ENCODE results near the gene KREMEN1. TPM values are rescaled to one million over a fixed set of nuclear protein-coding genes. Genes with fewer than 3 reads are reported as not detected.

The KREMEN1 gene
- total and polyA plus RNA-seq, 10 of the 15 experiments (the other 5 are each of a cell fraction or from before 2014, with no cell fraction given), result 0.10 to 2.5 (median 0.20) TPM; not detected in 1

DNA sequence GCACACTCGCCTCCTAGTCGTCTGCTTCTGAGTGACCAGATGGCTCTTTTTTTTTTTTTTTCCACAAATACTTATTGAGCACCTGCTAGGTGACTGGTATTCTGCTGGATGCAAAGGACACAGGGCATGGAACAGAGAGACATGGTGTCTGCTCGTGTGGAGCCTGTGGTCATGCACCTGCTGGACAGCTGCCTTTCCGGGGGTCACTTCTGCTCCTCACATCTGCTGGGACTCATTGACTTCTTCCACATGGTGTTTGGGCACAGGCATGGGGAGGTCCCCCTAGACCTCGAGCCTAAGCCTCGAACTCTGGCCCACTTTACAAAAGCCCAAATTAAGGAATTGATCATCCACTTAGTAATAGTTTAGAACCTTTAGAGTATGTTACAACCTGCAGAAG is 93.3 kb downstream of the KREMEN1 start (continued):
- TF ChIP-seq, protein P1, sequence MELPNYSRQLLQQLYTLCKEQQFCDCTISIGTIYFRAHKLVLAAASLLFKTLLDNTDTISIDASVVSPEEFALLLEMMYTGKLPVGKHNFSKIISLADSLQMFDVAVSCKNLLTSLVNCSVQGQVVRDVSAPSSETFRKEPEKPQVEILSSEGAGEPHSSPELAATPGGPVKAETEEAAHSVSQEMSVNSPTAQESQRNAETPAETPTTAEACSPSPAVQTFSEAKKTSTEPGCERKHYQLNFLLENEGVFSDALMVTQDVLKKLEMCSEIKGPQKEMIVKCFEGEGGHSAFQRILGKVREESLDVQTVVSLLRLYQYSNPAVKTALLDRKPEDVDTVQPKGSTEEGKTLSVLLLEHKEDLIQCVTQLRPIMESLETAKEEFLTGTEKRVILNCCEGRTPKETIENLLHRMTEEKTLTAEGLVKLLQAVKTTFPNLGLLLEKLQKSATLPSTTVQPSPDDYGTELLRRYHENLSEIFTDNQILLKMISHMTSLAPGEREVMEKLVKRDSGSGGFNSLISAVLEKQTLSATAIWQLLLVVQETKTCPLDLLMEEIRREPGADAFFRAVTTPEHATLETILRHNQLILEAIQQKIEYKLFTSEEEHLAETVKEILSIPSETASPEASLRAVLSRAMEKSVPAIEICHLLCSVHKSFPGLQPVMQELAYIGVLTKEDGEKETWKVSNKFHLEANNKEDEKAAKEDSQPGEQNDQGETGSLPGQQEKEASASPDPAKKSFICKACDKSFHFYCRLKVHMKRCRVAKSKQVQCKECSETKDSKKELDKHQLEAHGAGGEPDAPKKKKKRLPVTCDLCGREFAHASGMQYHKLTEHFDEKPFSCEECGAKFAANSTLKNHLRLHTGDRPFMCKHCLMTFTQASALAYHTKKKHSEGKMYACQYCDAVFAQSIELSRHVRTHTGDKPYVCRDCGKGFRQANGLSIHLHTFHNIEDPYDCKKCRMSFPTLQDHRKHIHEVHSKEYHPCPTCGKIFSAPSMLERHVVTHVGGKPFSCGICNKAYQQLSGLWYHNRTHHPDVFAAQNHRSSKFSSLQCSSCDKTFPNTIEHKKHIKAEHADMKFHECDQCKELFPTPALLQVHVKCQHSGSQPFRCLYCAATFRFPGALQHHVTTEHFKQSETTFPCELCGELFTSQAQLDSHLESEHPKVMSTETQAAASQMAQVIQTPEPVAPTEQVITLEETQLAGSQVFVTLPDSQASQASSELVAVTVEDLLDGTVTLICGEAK (IDR thresholded peaks at IDR 0.05; ENCODE audit: borderline replicate concordance), result no peak
- TF ChIP-seq, protein P2, sequence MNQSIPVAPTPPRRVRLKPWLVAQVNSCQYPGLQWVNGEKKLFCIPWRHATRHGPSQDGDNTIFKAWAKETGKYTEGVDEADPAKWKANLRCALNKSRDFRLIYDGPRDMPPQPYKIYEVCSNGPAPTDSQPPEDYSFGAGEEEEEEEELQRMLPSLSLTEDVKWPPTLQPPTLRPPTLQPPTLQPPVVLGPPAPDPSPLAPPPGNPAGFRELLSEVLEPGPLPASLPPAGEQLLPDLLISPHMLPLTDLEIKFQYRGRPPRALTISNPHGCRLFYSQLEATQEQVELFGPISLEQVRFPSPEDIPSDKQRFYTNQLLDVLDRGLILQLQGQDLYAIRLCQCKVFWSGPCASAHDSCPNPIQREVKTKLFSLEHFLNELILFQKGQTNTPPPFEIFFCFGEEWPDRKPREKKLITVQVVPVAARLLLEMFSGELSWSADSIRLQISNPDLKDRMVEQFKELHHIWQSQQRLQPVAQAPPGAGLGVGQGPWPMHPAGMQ (IDR thresholded peaks at IDR 0.05; ENCODE audit: borderline replicate concordance), result no peak
- TF ChIP-seq PAX5 (IDR thresholded peaks at IDR 0.05; ENCODE audit: borderline replicate concordance, low read depth, low read length) (no peak), ETV6 (conservative IDR thresholded peaks at IDR 0.05 in 1 of 2, IDR thresholded peaks at IDR 0.05 in 1 of 2; ENCODE audit: borderline replicate concordance in 1 of 2, low read depth in 1 of 2) (no peak), HDAC6 (IDR thresholded peaks at IDR 0.05; ENCODE audit: unreplicated experiment) (no peak), NFIC (IDR thresholded peaks at IDR 0.05; ENCODE audit: low read depth, low read length) (no peak), MTA2 (IDR thresholded peaks at IDR 0.05; ENCODE audit: low read depth) (no peak), POU2F2 (IDR thresholded peaks at IDR 0.05; ENCODE audit: borderline replicate concordance, low read depth, low read length) (no peak), NRF1 (conservative IDR thresholded peaks at IDR 0.05; ENCODE audit: low read depth, low read length) (no peak), RUNX3 (IDR thresholded peaks at IDR 0.05; ENCODE audit: low read length) (peak; percentile 54), KLF5 (IDR thresholded peaks at IDR 0.05; ENCODE audit: partially characterized antibody) (no peak), CBFB (IDR thresholded peaks at IDR 0.05; ENCODE audit: low read depth) (no peak)
- TF ChIP-seq, protein P3, sequence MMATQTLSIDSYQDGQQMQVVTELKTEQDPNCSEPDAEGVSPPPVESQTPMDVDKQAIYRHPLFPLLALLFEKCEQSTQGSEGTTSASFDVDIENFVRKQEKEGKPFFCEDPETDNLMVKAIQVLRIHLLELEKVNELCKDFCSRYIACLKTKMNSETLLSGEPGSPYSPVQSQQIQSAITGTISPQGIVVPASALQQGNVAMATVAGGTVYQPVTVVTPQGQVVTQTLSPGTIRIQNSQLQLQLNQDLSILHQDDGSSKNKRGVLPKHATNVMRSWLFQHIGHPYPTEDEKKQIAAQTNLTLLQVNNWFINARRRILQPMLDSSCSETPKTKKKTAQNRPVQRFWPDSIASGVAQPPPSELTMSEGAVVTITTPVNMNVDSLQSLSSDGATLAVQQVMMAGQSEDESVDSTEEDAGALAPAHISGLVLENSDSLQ (IDR thresholded peaks at IDR 0.05), result no peak
- TF ChIP-seq, protein P4, sequence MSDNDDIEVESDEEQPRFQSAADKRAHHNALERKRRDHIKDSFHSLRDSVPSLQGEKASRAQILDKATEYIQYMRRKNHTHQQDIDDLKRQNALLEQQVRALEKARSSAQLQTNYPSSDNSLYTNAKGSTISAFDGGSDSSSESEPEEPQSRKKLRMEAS (IDR thresholded peaks at IDR 0.05; ENCODE audit: low read depth, low read length), result no peak
- TF ChIP-seq, protein P5, sequence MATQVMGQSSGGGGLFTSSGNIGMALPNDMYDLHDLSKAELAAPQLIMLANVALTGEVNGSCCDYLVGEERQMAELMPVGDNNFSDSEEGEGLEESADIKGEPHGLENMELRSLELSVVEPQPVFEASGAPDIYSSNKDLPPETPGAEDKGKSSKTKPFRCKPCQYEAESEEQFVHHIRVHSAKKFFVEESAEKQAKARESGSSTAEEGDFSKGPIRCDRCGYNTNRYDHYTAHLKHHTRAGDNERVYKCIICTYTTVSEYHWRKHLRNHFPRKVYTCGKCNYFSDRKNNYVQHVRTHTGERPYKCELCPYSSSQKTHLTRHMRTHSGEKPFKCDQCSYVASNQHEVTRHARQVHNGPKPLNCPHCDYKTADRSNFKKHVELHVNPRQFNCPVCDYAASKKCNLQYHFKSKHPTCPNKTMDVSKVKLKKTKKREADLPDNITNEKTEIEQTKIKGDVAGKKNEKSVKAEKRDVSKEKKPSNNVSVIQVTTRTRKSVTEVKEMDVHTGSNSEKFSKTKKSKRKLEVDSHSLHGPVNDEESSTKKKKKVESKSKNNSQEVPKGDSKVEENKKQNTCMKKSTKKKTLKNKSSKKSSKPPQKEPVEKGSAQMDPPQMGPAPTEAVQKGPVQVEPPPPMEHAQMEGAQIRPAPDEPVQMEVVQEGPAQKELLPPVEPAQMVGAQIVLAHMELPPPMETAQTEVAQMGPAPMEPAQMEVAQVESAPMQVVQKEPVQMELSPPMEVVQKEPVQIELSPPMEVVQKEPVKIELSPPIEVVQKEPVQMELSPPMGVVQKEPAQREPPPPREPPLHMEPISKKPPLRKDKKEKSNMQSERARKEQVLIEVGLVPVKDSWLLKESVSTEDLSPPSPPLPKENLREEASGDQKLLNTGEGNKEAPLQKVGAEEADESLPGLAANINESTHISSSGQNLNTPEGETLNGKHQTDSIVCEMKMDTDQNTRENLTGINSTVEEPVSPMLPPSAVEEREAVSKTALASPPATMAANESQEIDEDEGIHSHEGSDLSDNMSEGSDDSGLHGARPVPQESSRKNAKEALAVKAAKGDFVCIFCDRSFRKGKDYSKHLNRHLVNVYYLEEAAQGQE (IDR thresholded peaks at IDR 0.05; ENCODE audit: low read depth, low read length), result peak; percentile 30; the same call in 1 of the 2 replicates
- TF ChIP-seq, protein P6, sequence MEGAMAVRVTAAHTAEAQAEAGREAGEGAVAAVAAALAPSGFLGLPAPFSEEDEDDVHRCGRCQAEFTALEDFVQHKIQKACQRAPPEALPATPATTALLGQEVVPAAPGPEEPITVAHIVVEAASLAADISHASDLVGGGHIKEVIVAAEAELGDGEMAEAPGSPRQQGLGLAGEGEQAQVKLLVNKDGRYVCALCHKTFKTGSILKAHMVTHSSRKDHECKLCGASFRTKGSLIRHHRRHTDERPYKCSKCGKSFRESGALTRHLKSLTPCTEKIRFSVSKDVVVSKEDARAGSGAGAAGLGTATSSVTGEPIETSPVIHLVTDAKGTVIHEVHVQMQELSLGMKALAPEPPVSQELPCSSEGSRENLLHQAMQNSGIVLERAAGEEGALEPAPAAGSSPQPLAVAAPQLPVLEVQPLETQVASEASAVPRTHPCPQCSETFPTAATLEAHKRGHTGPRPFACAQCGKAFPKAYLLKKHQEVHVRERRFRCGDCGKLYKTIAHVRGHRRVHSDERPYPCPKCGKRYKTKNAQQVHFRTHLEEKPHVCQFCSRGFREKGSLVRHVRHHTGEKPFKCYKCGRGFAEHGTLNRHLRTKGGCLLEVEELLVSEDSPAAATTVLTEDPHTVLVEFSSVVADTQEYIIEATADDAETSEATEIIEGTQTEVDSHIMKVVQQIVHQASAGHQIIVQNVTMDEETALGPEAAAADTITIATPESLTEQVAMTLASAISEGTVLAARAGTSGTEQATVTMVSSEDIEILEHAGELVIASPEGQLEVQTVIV (IDR thresholded peaks at IDR 0.05; ENCODE audit: borderline replicate concordance, partially characterized antibody), result no peak
